ENCODE measurements around the gene FAM83C.

- TF ChIP-seq CTCF (IDR thresholded peaks at IDR 0.05) (no peak), POLR2A (IDR thresholded peaks at IDR 0.05) (no peak)
These were observed 17.8 kb downstream of the FAM83C start for GRCh38 chr20:35274172-35275092.

Measured in Peyer's patch (tissue), 4 donors.